ENCODE results near the gene POC1B.

The POC1B gene

DNA sequence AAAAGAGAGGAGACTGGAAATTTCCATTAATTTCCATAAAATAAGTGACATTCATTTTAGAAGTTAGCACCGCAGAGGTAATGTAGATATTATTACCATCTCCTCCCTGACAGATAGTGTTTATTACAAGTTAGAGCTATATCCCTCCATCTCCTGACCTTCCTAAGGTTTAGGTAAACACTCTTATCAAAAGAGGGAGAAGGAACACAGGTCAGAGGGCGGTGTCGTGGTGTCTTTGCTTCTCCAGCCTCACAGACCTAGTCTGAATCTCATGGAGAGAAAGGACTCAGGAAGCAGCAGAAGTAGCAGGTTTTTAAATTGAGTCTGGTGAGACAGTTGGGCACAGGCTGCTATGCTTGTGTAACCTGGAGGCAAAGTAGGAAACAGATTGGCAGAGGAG, 11.5 kb upstream of the POC1B start:
- no peaks in the 10 kb centered on the region for H3K4me1 ChIP-seq (ENCODE audit: control insufficient read depth in 1 of 2, insufficient read depth in 1 of 2, low read depth in 1 of 2, low read length in 1 of 2)
- no peaks in the 10 kb centered on the region for H3K36me3 ChIP-seq
- H3K27me3 ChIP-seq: no peaks in the 10 kb centered on the region
- no peak overlapping the region for H3K27ac ChIP-seq
- H3K9me3 ChIP-seq: no peaks in the 10 kb centered on the region
- H3K4me3 ChIP-seq (ENCODE audit: low read depth in 1 of 2, low read length in 1 of 2): no peak overlapping the region
- TF ChIP-seq, protein P1, sequence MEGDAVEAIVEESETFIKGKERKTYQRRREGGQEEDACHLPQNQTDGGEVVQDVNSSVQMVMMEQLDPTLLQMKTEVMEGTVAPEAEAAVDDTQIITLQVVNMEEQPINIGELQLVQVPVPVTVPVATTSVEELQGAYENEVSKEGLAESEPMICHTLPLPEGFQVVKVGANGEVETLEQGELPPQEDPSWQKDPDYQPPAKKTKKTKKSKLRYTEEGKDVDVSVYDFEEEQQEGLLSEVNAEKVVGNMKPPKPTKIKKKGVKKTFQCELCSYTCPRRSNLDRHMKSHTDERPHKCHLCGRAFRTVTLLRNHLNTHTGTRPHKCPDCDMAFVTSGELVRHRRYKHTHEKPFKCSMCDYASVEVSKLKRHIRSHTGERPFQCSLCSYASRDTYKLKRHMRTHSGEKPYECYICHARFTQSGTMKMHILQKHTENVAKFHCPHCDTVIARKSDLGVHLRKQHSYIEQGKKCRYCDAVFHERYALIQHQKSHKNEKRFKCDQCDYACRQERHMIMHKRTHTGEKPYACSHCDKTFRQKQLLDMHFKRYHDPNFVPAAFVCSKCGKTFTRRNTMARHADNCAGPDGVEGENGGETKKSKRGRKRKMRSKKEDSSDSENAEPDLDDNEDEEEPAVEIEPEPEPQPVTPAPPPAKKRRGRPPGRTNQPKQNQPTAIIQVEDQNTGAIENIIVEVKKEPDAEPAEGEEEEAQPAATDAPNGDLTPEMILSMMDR (IDR thresholded peaks at IDR 0.05): no peak

DNA sequence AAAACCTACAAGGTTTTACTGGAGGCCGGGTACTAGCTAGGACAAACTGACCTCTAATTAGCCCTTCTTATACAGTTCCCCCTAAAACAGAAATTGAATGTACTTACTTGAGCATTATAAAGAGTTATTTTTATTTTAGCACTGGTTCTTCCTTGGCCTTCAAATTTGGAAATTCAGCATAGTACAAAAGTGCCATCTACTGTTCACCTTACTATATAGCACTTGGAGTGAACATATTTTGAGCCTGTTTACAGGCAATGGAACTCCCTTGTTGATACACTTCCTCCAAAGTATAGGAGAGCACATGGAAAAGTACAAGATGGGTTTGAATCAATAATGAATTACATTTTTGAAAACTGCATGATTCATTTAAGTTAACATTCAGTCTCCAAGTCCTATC, 3.9 kb upstream of the POC1B start:
- no peaks in the 10 kb centered on the region for H3K27me3 ChIP-seq
- H3K4me1 ChIP-seq (ENCODE audit: control insufficient read depth in 1 of 2, insufficient read depth in 1 of 2, low read depth in 1 of 2, low read length in 1 of 2): peaks cover 12 to 21% of the 10 kb centered on the region in 2 experiments
- TF ChIP-seq, protein P1 (IDR thresholded peaks at IDR 0.05): peak; percentile 68
- no peaks in the 10 kb centered on the region for H3K36me3 ChIP-seq
- no peaks in the 10 kb centered on the region for H3K9me3 ChIP-seq
- no peak overlapping the region for H3K4me3 ChIP-seq (ENCODE audit: low read depth in 1 of 2, low read length in 1 of 2)
- no peak overlapping the region for H3K27ac ChIP-seq

DNA sequence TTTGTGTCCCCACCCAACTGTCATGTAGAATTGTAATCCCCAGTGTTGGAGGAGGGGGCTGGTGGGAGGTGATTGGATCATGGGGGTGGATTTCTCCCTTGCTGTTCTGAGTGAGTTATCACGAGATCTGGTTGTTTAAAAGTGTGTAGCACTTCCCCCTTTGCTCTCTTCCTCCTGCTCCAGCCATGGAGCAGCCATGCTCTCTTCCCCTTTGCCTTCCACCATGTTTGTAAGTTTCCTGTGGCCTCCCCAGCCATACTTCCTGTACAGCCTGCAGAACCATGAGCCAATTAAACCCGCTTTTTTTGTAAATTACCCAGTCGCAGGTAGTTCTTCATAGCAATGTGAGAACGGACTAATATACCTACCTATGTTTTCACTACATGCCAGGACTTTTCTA, 2.6 kb upstream of the POC1B start:
- Histone ChIP-seq H3K27me3 (no peaks in the 10 kb centered on the region), H3K4me3 (ENCODE audit: low read depth in 1 of 2, low read length in 1 of 2) (peak overlapping the region in 1 of 2 experiments; percentile 12), H3K27ac (peak overlapping the region; percentile 66), H3K36me3 (no peaks in the 10 kb centered on the region), H3K9me3 (no peaks in the 10 kb centered on the region), H3K4me1 (ENCODE audit: control insufficient read depth in 1 of 2, insufficient read depth in 1 of 2, low read depth in 1 of 2, low read length in 1 of 2) (peaks cover 23 to 31% of the 10 kb centered on the region in 2 experiments)
- TF ChIP-seq, protein P1 (IDR thresholded peaks at IDR 0.05): no peak

DNA sequence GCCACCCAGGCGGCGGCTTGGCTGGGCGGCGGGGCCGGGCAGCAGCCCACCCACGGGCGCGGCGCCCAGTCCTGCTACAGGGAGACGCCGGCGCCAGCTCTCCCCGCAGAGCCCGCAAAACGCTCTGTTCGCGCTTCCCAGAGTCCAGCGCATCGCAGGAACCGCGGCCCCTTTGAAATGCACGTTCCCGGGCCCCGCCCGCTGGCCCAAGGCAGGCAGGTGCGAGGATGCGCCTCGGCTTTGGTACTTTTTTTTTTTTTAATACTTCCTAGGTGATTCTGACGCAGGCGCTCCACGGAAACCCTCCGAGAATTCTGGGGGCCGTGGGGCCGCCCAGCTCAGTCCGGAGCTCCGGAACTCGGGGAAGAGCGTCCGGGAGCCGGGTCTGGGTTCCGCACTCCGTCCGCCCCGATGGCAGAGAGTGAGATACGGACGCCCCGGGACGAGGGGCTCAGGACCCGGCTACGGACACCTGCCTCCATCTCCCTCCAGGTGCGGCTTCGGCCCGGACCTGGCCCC, 483 bp downstream of the POC1B start:
- TF ChIP-seq, protein P1 (IDR thresholded peaks at IDR 0.05): no peak
- Histone ChIP-seq H3K4me3 (ENCODE audit: low read depth in 1 of 2, low read length in 1 of 2) (peak overlapping the region; percentile 87 to 97), H3K27ac (peak overlapping the region; percentile 86), H3K36me3 (no peaks in the 10 kb centered on the region), H3K4me1 (ENCODE audit: control insufficient read depth in 1 of 2, insufficient read depth in 1 of 2, low read depth in 1 of 2, low read length in 1 of 2) (peaks cover 44 to 46% of the 10 kb centered on the region in 2 experiments), H3K9me3 (no peaks in the 10 kb centered on the region), H3K27me3 (no peaks in the 10 kb centered on the region)

DNA sequence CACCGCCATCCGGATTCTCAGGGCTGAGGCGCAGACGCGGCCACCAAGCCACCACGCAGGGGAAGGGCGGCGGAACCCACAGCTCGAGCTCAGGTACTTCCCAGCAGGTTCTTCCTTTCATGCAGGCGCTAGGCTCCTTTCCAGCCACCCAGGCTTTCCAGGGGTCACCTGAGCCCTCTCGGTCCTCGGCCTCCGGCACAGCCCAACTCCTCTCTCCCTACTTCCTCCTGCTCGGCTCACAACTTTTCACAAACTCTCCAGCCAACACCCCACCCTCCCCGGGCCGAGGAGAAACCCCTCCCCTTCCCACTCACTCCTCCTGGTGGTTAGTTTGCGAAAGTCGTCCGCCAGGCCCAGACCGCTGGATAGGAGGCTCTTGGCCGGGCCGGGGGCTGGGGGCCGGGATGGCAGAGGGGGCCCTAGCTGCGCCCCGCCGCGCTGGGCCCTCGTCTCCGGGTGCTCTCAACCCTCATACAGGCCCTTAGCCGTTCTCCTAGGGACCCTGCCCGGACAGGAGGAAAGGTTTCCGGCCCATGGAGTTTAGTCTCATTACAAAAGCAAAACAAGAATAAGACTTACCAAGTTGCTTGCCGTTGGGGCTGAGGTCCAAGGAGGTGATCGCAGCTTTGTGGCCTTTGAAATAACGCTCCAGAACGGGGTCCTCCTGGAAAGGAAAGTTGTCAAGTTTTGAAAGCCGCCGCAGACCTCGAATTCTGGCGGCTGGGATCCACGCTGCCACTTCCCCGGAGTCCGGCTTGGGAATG, 1.1 kb downstream of the POC1B start, which contains the start of gene GALNT4:
TSS of gene GALNT4 (minus strand) at position 256 of the 764 bp plus-strand sequence. CDS start at position 9, 247 bp downstream.
- H3K4me1 ChIP-seq (ENCODE audit: control insufficient read depth in 1 of 2, insufficient read depth in 1 of 2, low read depth in 1 of 2, low read length in 1 of 2): peaks cover 44 to 46% of the 10 kb centered on the region in 2 experiments
- peak within 1 kb of the TSS; percentile 87 to 97 for H3K4me3 ChIP-seq (ENCODE audit: low read depth in 1 of 2, low read length in 1 of 2)
- TF ChIP-seq, protein P1 (IDR thresholded peaks at IDR 0.05): peak; percentile 84
- peak within 1 kb of the TSS; percentile 86 for H3K27ac ChIP-seq
- no peaks in the 10 kb centered on the region for H3K36me3 ChIP-seq
- H3K27me3 ChIP-seq: no peaks in the 10 kb centered on the region
- no peaks in the 10 kb centered on the region for H3K9me3 ChIP-seq
